A549 (cell line): Measurements from ENCODE around the gene CYP1B1. TPM values are rescaled to one million over a fixed set of nuclear protein-coding genes. Genes with fewer than 3 reads are reported as not detected.
A peak's percentile ranks its signal among the peaks of the same experiment; 100 is the strongest.

Experiments
- ATAC-seq, 2 experiments: fragments of 200-7000 bp in 1 of 2; fragments of >200 bp in 1 of 2; cut with Nextera tagmentation in 1 of 2; cut with Tn5 transposase in 1 of 2; 3 replicates each; pipeline versions ENCODE4 v1.8.0 to v1.9.1; 2018 to 2020; ENCODE audit warnings: mild to moderate bottlenecking in 1 of 2, moderate library complexity in 1 of 2
- CTCF ChIA-PET: fragments of 300-600 bp; sonication (Branson Sonifier 250); formaldehyde crosslinking; extraction: SDS; loops from one replicate; lab custom pipeline; 2021; ENCODE audit warnings: antibody characterized with exemption, inconsistent platforms; lab: Yijun Ruan, JAX
- POLR2A ChIA-PET: fragments of 350-600 bp; formaldehyde crosslinking; extraction: SDS; loops from one replicate; lab custom pipeline; 2021; ENCODE audit warnings: antibody characterized with exemption, inconsistent platforms; lab: Yijun Ruan, JAX
- DNase-seq, 2 experiments: peaks; one replicate each; pipeline versions ENCODE4 v3.0.0 to v3.0.0-alpha.2; 2011 to 2016; ENCODE audit warnings: low read depth in 1 of 2, low spot score in 1 of 2
- FAIRE-seq: peaks from 2 replicates; lab custom pipeline; 2011; peaks lifted over from hg19 to GRCh38; lab: Jason Lieb, UNC
- H3K27ac ChIP-seq, 2 experiments: fragments of >200 bp; sonication (Bioruptor Twin); formaldehyde crosslinking; 3 replicates each; pipeline ENCODE4 v1.5.1; 2016 to 2017
- H3K4me1 ChIP-seq: fragments of >200 bp; sonication (Bioruptor Twin); formaldehyde crosslinking; 3 replicates; pipeline ENCODE4 v1.6.1; 2016
- H3K4me2 ChIP-seq: fragments of >200 bp; sonication (Bioruptor Twin); formaldehyde crosslinking; 3 replicates; pipeline ENCODE4 v1.6.1; 2016
- H3K4me3 ChIP-seq: fragments of >200 bp; sonication (Bioruptor Twin); formaldehyde crosslinking; 3 replicates; pipeline ENCODE4 v1.5.1; 2016
- H3K9me3 ChIP-seq: fragments of >200 bp; sonication (Bioruptor Twin); formaldehyde crosslinking; 3 replicates; pipeline ENCODE4 v1.6.1; 2016
- ATOH8 ChIP-seq: fragments of 250-450 bp; sonication (Bioruptor Pico); IDR thresholded peaks from 2 replicates; pipeline ENCODE4 v1.5.0; 2020; ENCODE audit warnings: low read depth, mild to moderate bottlenecking, moderate library complexity
- BHLHE40 ChIP-seq: IDR thresholded peaks from 2 replicates; pipeline ENCODE4 v1.6.1; 2012; ENCODE audit warnings: low read depth, low read length, inconsistent platforms
- CBX8 ChIP-seq: fragments of 200-600 bp; sonication (generic); IDR thresholded peaks from 2 replicates; pipeline ENCODE4 v1.6.1; 2016
- CEBPB ChIP-seq, 2 experiments: fragments of >200 bp in 1 of 2; sonication (Bioruptor Twin) in 1 of 2; formaldehyde crosslinking in 1 of 2; IDR thresholded peaks; 2 replicates each; pipeline ENCODE4 v1.6.1; 2012 to 2016
- CTCF ChIP-seq: fragments of >200 bp; sonication (Bioruptor Twin); formaldehyde crosslinking; IDR thresholded peaks from 3 replicates; pipeline ENCODE4 v1.5.1; 2016
- E2F6 ChIP-seq: IDR thresholded peaks from 2 replicates; pipeline ENCODE4 v1.6.1; 2012; ENCODE audit warnings: low read depth, borderline replicate concordance
- EHMT2 ChIP-seq: fragments of 200-600 bp; sonication (generic); IDR thresholded peaks from 2 replicates; pipeline ENCODE4 v1.6.1; 2016; ENCODE audit warnings: antibody characterized with exemption, low read depth, mild to moderate bottlenecking, moderate library complexity
- ELK1 ChIP-seq: fragments of 150-350 bp; IDR thresholded peaks from 2 replicates; pipeline ENCODE4 v1.6.1; 2014; ENCODE audit warnings: low read depth, mild to moderate bottlenecking, low read length
- EP300 ChIP-seq, 2 experiments: fragments of >200 bp; sonication (Bioruptor Twin); formaldehyde crosslinking; IDR thresholded peaks; 2 replicates in 1 of 2; 3 replicates in 1 of 2; pipeline ENCODE4 v1.6.1; 2016 to 2017
- FOSB ChIP-seq: fragments of 250-450 bp; sonication (Bioruptor Pico); IDR thresholded peaks from 2 replicates; pipeline ENCODE4 v1.5.0; 2020; ENCODE audit warnings: mild to moderate bottlenecking, moderate library complexity
- FOXS1 ChIP-seq: fragments of 250-450 bp; sonication (Bioruptor Pico); IDR thresholded peaks from 2 replicates; pipeline ENCODE4 v1.5.0; 2020; ENCODE audit warnings: mild to moderate bottlenecking, moderate library complexity
- GATA3 ChIP-seq: IDR thresholded peaks from 2 replicates; pipeline ENCODE4 v1.6.1; 2012; ENCODE audit warnings: borderline replicate concordance
- HEYL ChIP-seq: fragments of 250-450 bp; sonication (Bioruptor Pico); IDR thresholded peaks from 2 replicates; pipeline ENCODE4 v1.8.0; 2021; ENCODE audit warnings: mild to moderate bottlenecking, moderate library complexity
- HMGXB4 ChIP-seq: fragments of 250-450 bp; sonication (Bioruptor Pico); IDR thresholded peaks from 2 replicates; pipeline ENCODE4 v1.5.0; 2021; ENCODE audit warnings: mild to moderate bottlenecking, moderate library complexity, borderline replicate concordance
- HOXA7 ChIP-seq: fragments of 250-450 bp; sonication (Bioruptor Pico); IDR thresholded peaks from 2 replicates; pipeline ENCODE4 v1.5.0; 2020; ENCODE audit warnings: mild to moderate bottlenecking, moderate library complexity
- JUN ChIP-seq, 2 experiments: fragments of >200 bp; sonication (Bioruptor Twin); formaldehyde crosslinking; IDR thresholded peaks; 2 replicates in 1 of 2; 3 replicates in 1 of 2; pipeline ENCODE4 v1.6.1; 2016 to 2017
- MAFK ChIP-seq: fragments of 450-650 bp; IDR thresholded peaks from 2 replicates; pipeline ENCODE4 v1.6.1; 2014; ENCODE audit not compliant: partially characterized antibody
- MAZ ChIP-seq: fragments of 150-350 bp; IDR thresholded peaks from 2 replicates; pipeline ENCODE4 v1.6.1; 2014; ENCODE audit warnings: antibody characterized with exemption, low read depth, low read length, borderline replicate concordance
- NFE2L2 ChIP-seq: fragments of 150-350 bp; conservative IDR thresholded peaks from 2 replicates; pipeline ENCODE4 v1.6.1; 2014; ENCODE audit warnings: low read length
- NR3C1 ChIP-seq: fragments of >200 bp; sonication (Bioruptor Twin); formaldehyde crosslinking; IDR thresholded peaks from 3 replicates; pipeline ENCODE4 v1.6.1; 2017
- POLR2A ChIP-seq: IDR thresholded peaks from 2 replicates; pipeline ENCODE4 v1.6.1; 2012; ENCODE audit warnings: mild to moderate bottlenecking, low read length
- RAD21 ChIP-seq, 2 experiments: fragments of >200 bp in 1 of 2; sonication (Bioruptor Twin) in 1 of 2; formaldehyde crosslinking in 1 of 2; IDR thresholded peaks in 1 of 2; conservative IDR thresholded peaks in 1 of 2; 2 replicates in 1 of 2; 3 replicates in 1 of 2; pipeline ENCODE4 v1.6.1; 2012 to 2018; ENCODE audit warnings: inconsistent platforms in 1 of 2
- RFX5 ChIP-seq: fragments of 450-650 bp; IDR thresholded peaks from 2 replicates; pipeline ENCODE4 v1.7.1; 2014; ENCODE audit warnings: antibody characterized with exemption, mild to moderate bottlenecking, moderate library complexity
- RNF2 ChIP-seq: fragments of 200-600 bp; sonication (generic); IDR thresholded peaks from 2 replicates; pipeline ENCODE4 v1.6.1; 2016; ENCODE audit warnings: low read depth, mild to moderate bottlenecking, antibody characterized with exemption, moderate library complexity, borderline replicate concordance
- SMC3 ChIP-seq: fragments of >200 bp; sonication (Bioruptor Twin); formaldehyde crosslinking; IDR thresholded peaks from 3 replicates; pipeline ENCODE4 v1.6.1; 2018; ENCODE audit warnings: inconsistent platforms
- TP53 ChIP-seq: fragments of 250-450 bp; sonication (Bioruptor Pico); IDR thresholded peaks from 2 replicates; pipeline ENCODE4 v1.5.0; 2021; ENCODE audit warnings: mild to moderate bottlenecking, moderate library complexity
- ZSCAN20 ChIP-seq: fragments of 250-450 bp; sonication (Bioruptor Pico); IDR thresholded peaks from 2 replicates; pipeline ENCODE4 v1.8.0; 2022; ENCODE audit warnings: mild to moderate bottlenecking, moderate library complexity
- WGBS: methylation state at CpG from one replicate; pipeline ENCODE4 v1.1.6; 2017; ENCODE audit errors: missing lambda C conversion rate; 5-methylcytosine and 5-hydroxymethylcytosine counted together
- polyA plus RNA-seq, 4 experiments: library from polyadenylated mRNA; depleted of rRNA in 3 of 4; stranded (reverse); fragments of >200 nt; fragmentation: RNase III in 1 of 4; extraction: RNeasy Plus Mini Kit Qiagen cat#74134 plus additional on column Dnase treatment in 1 of 4; gene quantifications; 2 replicates in 3 of 4; 3 replicates in 1 of 4; pipeline ENCODE4 v1.2.3, GENCODE V29; 2011 to 2017

Gene CYP1B1
- polyA plus RNA-seq, 2 of the 4 experiments (the other 2 are of a cell fraction), result 5.3 to 13.2 TPM

- TF ChIP-seq ATOH8 (CRISPR knock-in tag) (no peak), ZSCAN20 (no peak), RNF2 (no peak), CBX8 (no peak), HEYL (CRISPR knock-in tag) (no peak), RFX5 (no peak), FOSB (CRISPR knock-in tag) (no peak), MAFK (no peak), FOXS1 (no peak), TP53 (CRISPR knock-in tag) (no peak), SMC3 (no peak), EHMT2 (no peak)
These were observed 9.4 kb downstream of the CYP1B1 start (continued) for GRCh38 chr2:38066421-38067115.

GRCh38 chr2:38065502-38066135 lies 10.3 kb downstream of the CYP1B1 start:
- WGBS, result 78% methylated on average over 6 of the region's 6 CpGs
- ATAC-seq, result peak; percentile 51 to 57; a peak in 4 of 6 replicates
- POLR2A ChIA-PET, result no interaction called here
- FAIRE-seq, result no peak
- Histone ChIP-seq H3K4me3 (no peak overlapping the region), H3K4me2 (no peak overlapping the region; the same call in 2 of the 3 replicates), H3K9me3 (no peaks in the 10 kb centered on the region), H3K4me1 (peaks cover 11% of the 10 kb centered on the region; the same call in 2 of the 3 replicates), H3K27ac (no peak overlapping the region)
- DNase-seq, result no peak
- CTCF ChIA-PET, result interaction anchor here (0.6 to 1.5 kb wide), 3 partner anchors 11 to 1066 kb away, joined by 3 to 7 read pairs (median 5); partner anchors contain the start of gene CYP1B1
- TF ChIP-seq TP53 (CRISPR knock-in tag), result no peak
- TF ChIP-seq POLR2A, result no peak
- TF ChIP-seq CTCF, result no peak
- no peak for TF ChIP-seq NR3C1
- TF ChIP-seq RAD21 (conservative IDR thresholded peaks at IDR 0.05 in 1 of 2, IDR thresholded peaks at IDR 0.05 in 1 of 2), result no peak
- no peak for TF ChIP-seq MAZ
- TF ChIP-seq GATA3, result no peak
- no peak for TF ChIP-seq EHMT2
- 0 out of 4 replicates have a peak, but pooled peaks of 1 of the 2 experiments have one; percentile 9 for TF ChIP-seq CEBPB (IDR thresholded peaks at IDR 0.05)

GRCh38 chr2:38064801-38065501 lies 11.0 kb downstream of the CYP1B1 start:
- no peak for FAIRE-seq
- no peak overlapping the region for H3K27ac ChIP-seq
- TF ChIP-seq HOXA7 (CRISPR knock-in tag), result no peak
- TF ChIP-seq MAFK, result peak; percentile 78
- TF ChIP-seq EHMT2, result no peak
- no peak for TF ChIP-seq BHLHE40
- peak in 1 of 2 experiments; percentile 63; a peak in 2 of 4 replicates for TF ChIP-seq CEBPB (IDR thresholded peaks at IDR 0.05)
- no peak for TF ChIP-seq TP53 (CRISPR knock-in tag)
- TF ChIP-seq NFE2L2, result no peak
- no peak for TF ChIP-seq JUN (IDR thresholded peaks at IDR 0.05)
- no peak for TF ChIP-seq EP300 (IDR thresholded peaks at IDR 0.05)
- TF ChIP-seq E2F6, result no peak
- no peak for TF ChIP-seq HMGXB4
- no peak for TF ChIP-seq ELK1
- TF ChIP-seq POLR2A, result no peak

More at GRCh38 chr2:38064801-38065501, 11.0 kb downstream of the CYP1B1 start:
- Histone ChIP-seq H3K4me2 (peak overlapping the region; percentile 14; the same call in 2 of the 3 replicates), H3K9me3 (no peaks in the 10 kb centered on the region), H3K4me1 (peaks cover 11% of the 10 kb centered on the region; the same call in 2 of the 3 replicates), H3K4me3 (no peak overlapping the region)
- peak in 1 of 2 experiments; percentile 35; a peak in 2 of 6 replicates for ATAC-seq
- DNase-seq, result peak in 1 of 2 experiments; percentile 53
- ChIA-PET CTCF (interaction anchor here (0.6 to 1.5 kb wide), 4 partner anchors 12 to 1066 kb away, joined by 3 to 7 read pairs (median 4); partner anchors contain the start of gene CYP1B1), POLR2A (no interaction called here)
- 58% methylated on average over 5 of the region's 5 CpGs for WGBS
